Activated CD4-positive, alpha-beta T cell treated with anti-CD3 and anti-CD28 coated beads, Interleukin-2, Interleukin-4, amounts not matched to agents 100 ng/mL and 50 ng/mL, durations not matched to agents 16 hours and 8 hours (primary cell): ENCODE results near the gene PIGK.

Source experiments
- DNase-seq: peaks from one replicate; pipeline ENCODE4 v3.0.0-alpha.2; 2020; ENCODE audit warnings: low spot score

Gene PIGK

DNA sequence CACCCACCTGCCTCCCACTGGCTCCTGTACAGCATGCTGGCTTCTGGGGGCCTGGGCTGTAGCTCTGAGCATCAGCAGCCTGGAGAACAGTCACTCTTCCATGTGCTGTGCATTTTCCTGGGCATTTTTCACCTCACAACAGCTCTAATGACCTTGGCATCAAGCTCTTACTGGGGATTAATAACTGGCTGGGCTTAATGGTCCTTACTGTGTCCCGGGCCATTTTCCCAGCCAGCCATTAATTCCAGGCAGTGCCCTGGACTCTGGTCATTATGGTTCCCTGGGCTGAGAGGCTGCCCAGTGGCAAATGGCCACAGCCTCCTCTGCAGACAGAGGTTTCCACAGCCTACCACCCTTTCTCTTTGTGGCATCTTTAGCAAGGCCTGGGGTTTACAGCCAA is 180.1 kb downstream of the PIGK start:
- no peak for DNase-seq
